BJ (cell line): ENCODE results near the gene HMCN2. TPM values are rescaled to one million over a fixed set of nuclear protein-coding genes. Genes with fewer than 3 reads are reported as not detected.

Experiments used
- CTCF ChIA-PET: fragments of 350-600 bp; formaldehyde crosslinking; extraction: SDS; loops from one replicate; lab custom pipeline; 2021; ENCODE audit warnings: antibody characterized with exemption, inconsistent platforms; lab: Yijun Ruan, JAX
- POLR2A ChIA-PET: fragments of 300-600 bp; sonication (Branson Sonifier 250); formaldehyde crosslinking; extraction: SDS; loops from one replicate; lab custom pipeline; 2021; ENCODE audit warnings: antibody characterized with exemption; lab: Charles Lee
- DNase-seq: peaks from one replicate; pipeline ENCODE4 v3.0.0-alpha.2; 2011; ENCODE audit warnings: low read depth
- H3K27me3 ChIP-seq: 2 replicates; pipeline ENCODE4 v1.6.0; 2011; ENCODE audit warnings: low read length; ENCODE audit not compliant: control insufficient read depth, insufficient read depth
- H3K36me3 ChIP-seq: 2 replicates; pipeline ENCODE4 v1.5.1; 2011; ENCODE audit warnings: low read length; ENCODE audit not compliant: control insufficient read depth, insufficient read depth
- H3K4me3 ChIP-seq: 2 replicates; pipeline ENCODE4 v1.5.1; 2011; ENCODE audit warnings: low read depth, mild to moderate bottlenecking, control low read depth, low read length
- CTCF ChIP-seq: IDR thresholded peaks from 2 replicates; pipeline ENCODE4 v1.5.1; 2011; ENCODE audit warnings: low read depth, mild to moderate bottlenecking, control low read depth, inconsistent platforms, low read length, moderate library complexity; ENCODE audit not compliant: insufficient read depth
- polyA plus RNA-seq: library from polyadenylated mRNA; depleted of rRNA; stranded (reverse); fragments of >200 nt; gene quantifications from 2 replicates; pipeline ENCODE4 v1.2.3, GENCODE V29; 2011

HMCN2 gene
- polyA plus RNA-seq, 1 experiment = not detected

GRCh38 chr9:130366888-130367550 is 101.5 kb downstream of the HMCN2 start:
- ChIA-PET CTCF (no interaction called here), POLR2A (no interaction called here)
- H3K27me3 ChIP-seq = peaks cover 6% of the 10 kb centered on the region
- DNase-seq = no peak
- TF ChIP-seq CTCF = no peak
- no peak overlapping the region for H3K4me3 ChIP-seq
- H3K36me3 ChIP-seq = no peaks in the 10 kb centered on the region

GRCh38 chr9:130368631-130369103 is 103.1 kb downstream of the HMCN2 start:
- H3K27me3 ChIP-seq = peaks cover 4% of the 10 kb centered on the region
- H3K36me3 ChIP-seq = no peaks in the 10 kb centered on the region
- ChIA-PET POLR2A (no interaction called here), CTCF (interaction anchor here (0.7 kb wide), 1 partner anchor 98 kb away, joined by 4 read pairs; no protein-coding TSS in a partner anchor)
- TF ChIP-seq CTCF = no peak
- no peak overlapping the region for H3K4me3 ChIP-seq
- DNase-seq = no peak

- Histone ChIP-seq H3K36me3 (no peaks in the 10 kb centered on the region), H3K4me3 (no peak overlapping the region), H3K27me3 (peaks cover 4% of the 10 kb centered on the region)
- ChIA-PET CTCF (interaction anchor here (1.4 kb wide), 1 partner anchor 14 kb away, joined by 3 read pairs; no protein-coding TSS in a partner anchor), POLR2A (no interaction called here)
- DNase-seq = no peak
- no peak for TF ChIP-seq CTCF
Measured at GRCh38 chr9:130370226-130370625, 104.7 kb downstream of the HMCN2 start.

- ChIA-PET CTCF (interaction anchor here (0.5 to 1.4 kb wide), 2 partner anchors 13 to 16 kb away, joined by 3 read pairs; no protein-coding TSS in a partner anchor), POLR2A (no interaction called here)
- Histone ChIP-seq H3K4me3 (no peak overlapping the region), H3K36me3 (no peaks in the 10 kb centered on the region), H3K27me3 (peaks cover 4% of the 10 kb centered on the region)
- no peak for DNase-seq
- TF ChIP-seq CTCF = no peak
Measured at GRCh38 chr9:130371196-130371966, 105.8 kb downstream of the HMCN2 start.

- Histone ChIP-seq H3K4me3 (no peak overlapping the region), H3K27me3 (peaks cover 4% of the 10 kb centered on the region), H3K36me3 (no peaks in the 10 kb centered on the region)
- DNase-seq = no peak
- TF ChIP-seq CTCF = no peak
- ChIA-PET CTCF (interaction anchor here (0.5 kb wide), 1 partner anchor 17 kb away, joined by 3 read pairs; no protein-coding TSS in a partner anchor), POLR2A (no interaction called here)
Measured at GRCh38 chr9:130372057-130372456, 106.5 kb downstream of the HMCN2 start.
